Stimulated activated CD8-positive, alpha-beta memory T cell treated with anti-CD3 and anti-CD28 coated beads, Interleukin-7, amount 100 ng/mL, for 4 hours (primary cell): ENCODE measurements around the gene MYH10.

Experiments
- DNase-seq, 2 donors: peaks; one replicate each; pipeline ENCODE4 v3.0.0-alpha.2; 2020; ENCODE audit warnings: low read depth in 2 of 2

MYH10 gene

GRCh38 chr17:8649157-8650118 is 18.9 kb upstream of the MYH10 start:
- DNase-seq = no peak

DNA sequence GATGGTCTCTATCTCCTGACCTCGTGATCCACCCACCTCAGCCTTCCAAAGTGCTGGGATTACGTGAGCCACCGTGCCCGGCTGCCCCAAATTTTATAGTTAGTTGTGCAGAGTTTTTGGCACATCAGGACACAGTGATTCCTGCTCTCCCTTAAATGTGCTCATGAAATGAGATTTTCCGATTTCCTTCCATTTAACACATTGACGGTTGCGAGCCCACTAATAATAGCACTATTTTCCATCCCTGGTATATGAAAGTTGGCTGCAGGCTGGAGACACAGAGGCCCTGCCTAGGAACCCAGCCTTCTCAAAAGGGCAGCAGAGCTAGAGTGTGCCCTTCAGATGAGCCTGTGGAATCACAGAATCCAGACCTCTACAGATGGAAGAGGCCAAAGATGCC is 17.4 kb upstream of the MYH10 start:
- DNase-seq = no peak

- no peak for DNase-seq
Measured at GRCh38 chr17:8647202-8647601, 16.7 kb upstream of the MYH10 start.

DNA sequence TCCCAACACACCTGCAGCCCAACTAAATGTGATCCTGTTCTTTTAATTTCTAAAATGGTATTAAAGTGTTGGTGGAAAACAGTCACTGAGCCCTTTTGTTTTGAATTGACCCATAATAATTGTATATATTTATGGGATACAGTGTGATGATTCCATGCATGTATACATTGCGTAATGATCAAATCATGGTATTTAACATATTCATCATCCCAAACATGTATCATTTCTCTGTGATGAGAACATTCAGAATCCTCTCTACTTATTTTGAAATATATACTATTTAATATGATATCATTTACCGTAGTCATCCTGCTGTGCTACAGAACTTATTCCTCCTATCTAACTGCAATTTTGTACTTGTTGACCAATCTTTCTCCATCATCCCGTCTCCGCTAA is 14.0 kb upstream of the MYH10 start:
- no peak for DNase-seq

DNA sequence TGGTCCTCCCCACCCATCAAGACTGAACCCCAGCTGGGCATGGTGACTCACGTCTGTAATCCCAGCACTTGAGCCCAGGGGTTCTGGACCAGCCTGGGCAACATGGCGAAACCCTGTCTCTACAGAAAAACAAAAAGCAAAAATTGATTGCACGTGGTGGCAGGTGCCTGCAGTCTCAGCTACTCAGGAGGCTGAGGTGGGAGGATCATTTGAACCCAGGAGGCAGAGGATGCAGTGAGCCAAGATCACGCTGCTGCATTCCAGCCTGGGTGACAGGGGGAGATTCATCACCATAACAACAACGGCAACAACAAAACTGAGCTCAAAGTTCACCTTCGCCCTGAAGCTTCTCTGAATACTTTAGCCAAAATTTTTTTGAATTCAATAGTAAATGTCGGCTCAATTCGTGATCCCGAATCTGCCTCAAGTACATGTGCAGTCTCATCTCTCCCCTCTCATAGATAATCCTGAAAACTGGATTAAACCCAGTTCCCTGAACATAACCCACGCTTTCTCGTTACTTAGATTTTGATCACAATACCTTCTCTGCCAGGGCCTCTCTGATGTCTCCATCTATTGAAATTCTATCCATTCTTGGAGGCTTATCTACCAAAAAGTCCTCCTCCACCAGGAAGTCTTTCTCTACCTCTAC is 13.5 kb upstream of the MYH10 start:
- no peak for DNase-seq

GRCh38 chr17:8639709-8640108 is 9.2 kb upstream of the MYH10 start:
- DNase-seq = no peak

- no peak for DNase-seq
Measured at GRCh38 chr17:8632061-8632460, 1.5 kb upstream of the MYH10 start.

DNA sequence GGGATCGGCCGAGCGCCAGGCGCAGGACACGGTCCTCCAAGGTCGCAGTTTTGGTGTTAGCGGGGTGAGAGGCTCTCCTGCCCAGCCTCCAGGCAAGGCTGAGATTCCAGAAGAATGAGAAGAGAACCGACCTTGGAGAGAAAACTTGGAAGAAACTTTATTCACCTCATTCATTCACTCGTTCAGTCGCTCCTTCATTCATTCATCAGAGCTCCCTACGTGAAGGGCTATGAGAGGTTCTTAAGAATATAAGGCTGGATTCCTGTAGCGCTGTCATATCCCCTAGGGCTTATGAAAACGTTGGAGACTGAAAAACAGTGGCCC is 991 bp upstream of the MYH10 start:
- no peak for DNase-seq

- peak; percentile 59 to 73 for DNase-seq
Measured at GRCh38 chr17:8630802-8631553, 453 bp upstream of the MYH10 start.

DNA sequence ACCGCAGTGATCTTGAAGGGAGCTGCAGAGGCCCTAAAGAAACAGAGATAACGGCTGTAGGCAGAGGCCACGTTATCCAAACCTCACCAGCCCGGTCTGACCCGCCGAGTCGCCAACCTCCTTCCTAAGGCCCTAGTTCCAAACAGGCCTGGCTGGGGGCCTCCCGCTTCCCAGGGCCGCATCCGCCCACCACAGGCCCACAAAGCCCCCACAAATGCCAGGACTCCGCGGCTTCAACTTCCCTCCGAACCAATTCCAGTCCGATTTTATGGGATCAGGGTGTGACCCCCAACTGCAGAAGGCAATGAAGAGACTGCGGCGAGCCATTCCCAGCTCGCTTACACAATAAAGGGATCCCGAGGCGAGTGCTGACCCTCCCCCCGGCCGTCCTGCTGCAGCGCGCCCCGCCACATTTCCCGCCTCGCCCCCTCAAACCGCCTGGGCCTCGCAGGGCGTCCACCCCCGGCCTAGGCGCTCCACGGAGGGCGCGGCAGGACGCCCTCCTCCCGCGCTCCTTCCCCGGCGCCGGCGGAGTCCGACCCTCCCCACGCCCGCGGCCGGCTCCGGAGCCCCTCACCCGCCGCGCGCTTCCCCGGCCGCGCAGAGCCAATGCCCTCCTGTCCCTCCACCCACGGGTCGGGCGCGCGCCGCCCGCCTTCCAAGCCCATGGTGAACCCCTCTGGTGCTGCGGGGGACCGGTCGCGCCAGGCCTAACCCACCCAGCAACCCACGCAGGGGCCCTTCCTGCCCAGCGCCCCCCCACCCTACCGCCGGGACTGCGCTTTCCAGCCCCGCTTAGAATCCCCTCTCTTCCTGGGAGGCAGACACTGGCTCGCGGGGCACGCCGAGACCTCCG is 926 bp downstream of the MYH10 start:
- DNase-seq = no peak

DNA sequence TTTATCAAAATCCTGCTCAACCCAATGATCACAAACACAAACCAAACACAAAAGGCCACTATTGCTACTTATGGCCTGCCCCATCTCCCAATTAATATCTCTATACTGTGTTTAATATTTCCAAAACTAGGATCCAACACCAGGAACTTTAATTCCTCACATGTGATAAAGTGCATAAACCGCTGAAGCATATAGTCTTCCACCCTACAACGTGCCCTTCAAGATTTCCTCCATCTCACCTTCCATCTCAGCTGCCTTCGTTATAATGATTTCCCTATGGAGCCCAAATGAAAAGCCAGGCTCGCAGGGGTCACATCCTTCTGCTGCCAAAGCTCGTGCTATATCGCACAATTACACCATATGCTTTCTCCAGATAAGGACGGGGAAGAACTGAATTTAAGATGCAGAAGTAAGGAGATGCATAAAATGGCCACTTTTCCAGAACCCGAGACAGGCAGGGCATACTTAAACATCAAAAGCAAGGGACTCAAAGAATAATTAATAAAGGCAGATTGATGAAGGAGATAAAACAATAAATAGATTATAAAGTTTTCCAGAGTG is 1.8 kb downstream of the MYH10 start:
- DNase-seq = no peak

GRCh38 chr17:8628172-8628571 is 2.4 kb downstream of the MYH10 start:
- no peak for DNase-seq

DNA sequence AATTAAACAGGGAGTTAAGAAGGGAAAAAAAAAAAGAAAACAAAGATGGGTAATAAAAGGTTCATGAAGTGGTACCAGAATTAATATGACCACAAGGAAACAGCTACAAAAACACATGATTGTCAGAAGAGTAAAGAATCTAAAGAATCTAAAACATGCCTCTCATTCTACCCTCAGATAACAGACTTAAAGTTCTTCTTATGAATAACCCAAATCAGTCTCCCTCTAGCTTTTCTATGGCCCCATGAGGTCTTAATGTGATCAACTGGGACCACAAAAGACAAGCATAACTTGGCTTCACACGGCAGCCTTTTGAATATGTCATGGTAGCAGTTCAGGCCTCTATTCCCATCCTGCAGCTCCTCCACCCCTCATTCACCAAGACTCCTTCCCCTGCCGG is 6.9 kb downstream of the MYH10 start:
- no peak for DNase-seq

DNA sequence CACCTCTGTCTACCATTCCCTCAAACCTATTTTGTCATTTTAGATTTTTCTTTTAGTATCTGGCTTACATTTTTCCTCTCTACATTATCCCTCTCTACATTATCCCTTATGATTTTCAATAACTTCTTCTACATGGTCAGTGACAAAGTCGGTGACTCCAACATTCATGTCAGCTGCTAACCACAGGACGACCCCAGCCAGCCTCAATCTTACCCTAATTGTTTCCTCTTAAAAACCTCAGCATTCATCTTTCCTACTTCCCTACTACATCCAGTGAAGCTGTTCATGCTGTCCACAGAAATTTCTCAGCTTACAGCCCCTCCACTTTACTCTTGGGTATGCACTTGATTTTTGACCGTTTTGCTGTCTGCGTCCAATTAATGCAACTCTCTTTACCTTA is 8.3 kb downstream of the MYH10 start:
- DNase-seq = no peak

DNA sequence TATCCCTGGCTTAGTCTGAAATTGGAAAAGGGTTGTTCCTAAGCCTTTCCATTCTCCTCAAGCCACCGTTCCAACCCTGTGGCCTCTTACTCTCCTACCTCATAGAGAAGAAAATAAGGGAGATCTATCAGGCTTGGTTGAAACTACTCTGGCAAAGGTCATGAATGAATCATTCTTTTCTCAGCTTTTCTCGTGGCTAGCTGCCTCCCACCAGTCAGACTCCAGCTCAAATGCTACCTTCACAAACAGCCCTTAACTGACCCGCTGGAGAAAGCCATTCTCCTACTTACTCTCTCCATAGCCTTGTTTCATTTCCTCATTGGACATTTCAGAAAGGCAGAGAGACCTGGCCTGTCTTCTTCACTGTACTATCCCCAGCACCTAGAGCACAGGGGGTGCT is 8.9 kb downstream of the MYH10 start:
- no peak for DNase-seq

GRCh38 chr17:8619294-8619693 is 11.2 kb downstream of the MYH10 start:
- DNase-seq = no peak

- no peak for DNase-seq
Measured at GRCh38 chr17:8618825-8619224, 11.7 kb downstream of the MYH10 start.

DNA sequence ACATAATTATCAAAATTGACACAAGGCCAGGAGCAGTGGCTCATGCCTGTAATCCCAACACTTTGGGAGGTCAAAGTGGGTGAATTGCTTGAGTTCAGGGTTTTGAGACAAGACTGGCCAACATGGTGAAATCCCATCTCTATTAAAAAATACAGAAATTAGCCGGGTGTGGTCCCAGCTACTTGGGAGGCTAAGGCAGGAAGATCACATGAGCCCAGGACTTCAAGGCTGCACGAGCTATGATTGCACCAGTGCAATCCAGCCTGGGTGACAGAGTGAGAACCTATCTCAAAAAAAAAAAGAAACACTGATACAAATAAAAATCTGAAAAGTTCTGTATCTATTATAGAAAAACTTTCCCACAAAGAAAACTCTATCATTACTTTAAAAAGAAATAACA is 15.5 kb downstream of the MYH10 start:
- no peak for DNase-seq

GRCh38 chr17:8611619-8612298 is 18.8 kb downstream of the MYH10 start:
- no peak for DNase-seq

- no peak for DNase-seq
Measured at GRCh38 chr17:8611137-8611536, 19.4 kb downstream of the MYH10 start.

DNA sequence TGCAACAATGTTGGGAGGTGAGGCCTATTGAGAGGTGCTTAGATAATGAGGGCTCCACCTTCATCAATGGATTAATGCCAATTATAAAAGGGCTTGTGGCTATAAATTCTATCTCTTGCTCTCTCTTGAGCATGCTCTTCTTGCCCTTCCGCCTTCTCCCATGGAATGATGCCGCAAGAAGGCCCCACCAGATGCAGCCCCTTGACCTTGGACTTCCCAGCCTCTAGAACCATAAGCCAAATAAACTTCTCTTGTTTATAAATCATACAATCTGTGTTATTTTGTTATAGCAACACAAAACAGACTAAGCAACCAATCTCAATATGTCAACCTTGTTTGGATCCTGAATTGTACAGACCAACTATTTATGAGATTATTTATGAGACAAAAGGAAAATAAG is 20.0 kb downstream of the MYH10 start:
- DNase-seq = no peak
